PC-3 (cell line): ENCODE data around the gene TRIM71. TPM values are rescaled to one million over a fixed set of nuclear protein-coding genes. Genes with fewer than 3 reads are reported as not detected.

Experiments
- ATAC-seq: fragments of 200-7000 bp; cut with Tn5 transposase; 2 replicates; pipeline ENCODE4 v1.9.1; 2020; ENCODE audit warnings: mild to moderate bottlenecking, moderate library complexity
- BruUV-seq: library from RNA; stranded (reverse); fragments of 400-500 nt; replicated peaks from 2 replicates; lab custom pipeline; 2021; lab: Mats Ljungman, UMichigan
- CTCF ChIA-PET: fragments of 300-600 bp; sonication (Branson Sonifier 250); formaldehyde crosslinking; loops from one replicate; lab custom pipeline; 2022; ENCODE audit warnings: antibody characterized with exemption; lab: Charles Lee
- POLR2A ChIA-PET: fragments of 300-600 bp; sonication (Branson Sonifier 250); formaldehyde crosslinking; loops from one replicate; lab custom pipeline; 2022; ENCODE audit warnings: antibody characterized with exemption; ENCODE audit not compliant: unreplicated experiment; lab: Charles Lee
- DNase-seq: peaks from one replicate; pipeline ENCODE4 v3.0.0-alpha.2; 2015
- H2AFZ ChIP-seq: fragments of 300-600 bp; sonication (generic); 2 replicates; pipeline ENCODE4 v1.6.0; 2016; ENCODE audit warnings: antibody characterized with exemption, low read length
- H3F3A ChIP-seq: fragments of 300-600 bp; sonication (generic); one replicate; pipeline ENCODE4 v1.6.0; 2017; ENCODE audit warnings: antibody characterized with exemption, low read length, control low read depth, mild to moderate bottlenecking; ENCODE audit not compliant: unreplicated experiment
- H3K27ac ChIP-seq: fragments of 300-600 bp; sonication (generic); 2 replicates; pipeline ENCODE4 v1.5.1; 2016; ENCODE audit warnings: mild to moderate bottlenecking, low read length
- H3K27me3 ChIP-seq: fragments of 300-600 bp; sonication (generic); 2 replicates; pipeline ENCODE4 v1.6.1; 2016; ENCODE audit warnings: low read length, mixed read lengths
- H3K36me3 ChIP-seq: fragments of 300-600 bp; sonication (generic); 2 replicates; pipeline ENCODE4 v1.6.1; 2016; ENCODE audit warnings: low read depth, mixed run types, low read length, mixed read lengths
- H3K4me1 ChIP-seq: fragments of 300-600 bp; sonication (generic); 2 replicates; pipeline ENCODE4 v1.5.1; 2016; ENCODE audit warnings: low read length; ENCODE audit not compliant: insufficient read depth
- H3K4me2 ChIP-seq: fragments of 300-600 bp; sonication (generic); 2 replicates; pipeline ENCODE4 v1.6.0; 2016; ENCODE audit warnings: low read length
- H3K4me3 ChIP-seq: fragments of 300-600 bp; sonication (generic); 2 replicates; pipeline ENCODE4 v1.5.1; 2016; ENCODE audit warnings: mild to moderate bottlenecking, low read length, mixed read lengths
- H3K79me2 ChIP-seq: fragments of 300-600 bp; sonication (generic); 2 replicates; pipeline ENCODE4 v1.6.1; 2017; ENCODE audit warnings: low read length, mixed read lengths
- H3K9ac ChIP-seq: fragments of 300-600 bp; sonication (generic); 2 replicates; pipeline ENCODE4 v1.6.0; 2016; ENCODE audit warnings: mild to moderate bottlenecking, low read length
- H3K9me2 ChIP-seq: fragments of 300-600 bp; sonication (generic); replicated peaks from 2 replicates; pipeline ENCODE4 v1.6.1; 2016; ENCODE audit warnings: mixed run types, low read length, mixed read lengths
- H3K9me3 ChIP-seq: fragments of 300-600 bp; sonication (generic); 2 replicates; pipeline ENCODE4 v1.6.1; 2016; ENCODE audit warnings: low read length, mixed read lengths
- H4K20me1 ChIP-seq: fragments of 300-600 bp; sonication (generic); 2 replicates; pipeline ENCODE4 v1.6.1; 2016; ENCODE audit warnings: low read length, mixed read lengths
- CTCF ChIP-seq: fragments of 300-600 bp; sonication (generic); conservative IDR thresholded peaks from 2 replicates; pipeline ENCODE4 v1.5.1; 2017; ENCODE audit warnings: antibody characterized with exemption, low read depth, mild to moderate bottlenecking, low read length
- EZH2 ChIP-seq: fragments of 300-600 bp; sonication (generic); IDR thresholded peaks from one replicate; pipeline ENCODE4 v1.6.1; 2017; ENCODE audit warnings: antibody characterized with exemption, mild to moderate bottlenecking, low read length; ENCODE audit not compliant: unreplicated experiment
- EZH2phosphoT487 ChIP-seq: fragments of 300-600 bp; sonication (generic); IDR thresholded peaks from 2 replicates; pipeline ENCODE4 v1.6.1; 2018; ENCODE audit warnings: mild to moderate bottlenecking, antibody characterized with exemption, low read length, borderline replicate concordance
- intact Hi-C: fragments of 100-400 bp; cut with micrococcal nuclease; formaldehyde crosslinking; loops from 2 replicates; pipeline ENCODE4 v1.9.0; 2023
- total RNA-seq: library from RNA; depleted of rRNA; stranded (reverse); fragments of >200 nt; gene quantifications from 2 replicates; pipeline ENCODE4 v1.2.3, GENCODE V29; 2014; rRNA removed

The TRIM71 gene
- total RNA-seq, 1 experiment from 2014 or later, result 0.11 TPM

- no peak overlapping the region for H3K4me2 ChIP-seq
- ChIA-PET CTCF (interaction anchor here (0.5 to 1.2 kb wide), 2 partner anchors 426 to 976 kb away, joined by 6 to 12 read pairs; no protein-coding TSS in a partner anchor), POLR2A (no interaction called here)
- no peak overlapping the region for H2AFZ ChIP-seq
- H3K27ac ChIP-seq, result no peak overlapping the region
- H3K36me3 ChIP-seq, result no peaks in the 10 kb centered on the region
- intact Hi-C loops, result loop anchor here (1.0 to 5.0 kb wide), 3 partner anchors 127 to 840 kb away; no protein-coding TSS in a partner anchor
- DNase-seq (no peak), ATAC-seq (peak; percentile 23)
- BruUV-seq, result no TSS peak
- H3K4me1 ChIP-seq, result 0 out of 2 replicates have a peak, but pooled peaks cover 6% of the 10 kb centered on the region
- no peaks in the 10 kb centered on the region for H3K27me3 ChIP-seq
- H3K9me3 ChIP-seq, result no peaks in the 10 kb centered on the region
- H3K9me2 ChIP-seq, result no peaks in the 10 kb centered on the region
- no peaks in the 10 kb centered on the region for H3F3A ChIP-seq
- H3K4me3 ChIP-seq, result no peak overlapping the region
- no peaks in the 10 kb centered on the region for H3K79me2 ChIP-seq
- no peaks in the 10 kb centered on the region for H4K20me1 ChIP-seq
- TF ChIP-seq EZH2 (no peak), CTCF (no peak), EZH2phosphoT487 (no peak)
- H3K9ac ChIP-seq, result no peak overlapping the region
Observed at GRCh38 chr3:32946973-32947788, 129.4 kb downstream of the TRIM71 start.

Other genes with a start within 250 kb of the TRIM71 start
- gene DYNC1LI1, start 247.1 kb upstream of the TRIM71 start, total RNA-seq, result 44.2 and 55.6 TPM in 2 replicates
- 42.6 and 46.2 TPM in 2 replicates for gene CNOT10, start 132.8 kb upstream of the TRIM71 start, total RNA-seq
- 0.29 TPM in 1 of 2 replicates, not detected in the other for gene CCR4, start 133.6 kb downstream of the TRIM71 start, total RNA-seq